ENCODE measurements around the gene ITPR3.

DNA sequence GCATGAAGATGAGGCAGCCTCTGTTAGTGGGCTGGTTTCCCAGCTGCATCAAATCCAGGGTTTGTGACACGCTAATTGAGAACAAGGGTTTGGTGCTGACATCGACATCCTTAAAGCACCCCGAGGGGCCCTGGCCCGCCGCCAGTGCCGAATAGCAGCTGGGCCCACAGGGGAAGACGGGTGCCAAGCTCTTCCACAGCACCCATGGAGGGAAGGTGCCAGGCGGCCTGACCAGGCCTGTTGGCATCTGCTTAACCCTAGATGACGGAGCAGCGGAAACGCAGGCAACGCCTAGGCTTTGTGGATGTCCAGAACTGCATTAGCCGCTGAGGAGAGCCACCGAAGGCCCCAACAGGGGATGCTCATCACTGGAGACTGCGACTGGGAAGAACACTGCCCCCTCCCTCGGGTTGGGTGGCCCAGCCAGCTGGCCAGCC, 74.3 kb downstream of the ITPR3 start:
- TF ChIP-seq MAX (IDR thresholded peaks at IDR 0.05; ENCODE audit: insufficient read depth, insufficient read length), result no peak
- no peak for TF ChIP-seq POLR2A (IDR thresholded peaks at IDR 0.05; ENCODE audit: low read depth, low read length)

Data from endothelial cell of umbilical vein (primary cell).